ENCODE results near the gene MAT2A. TPM values are rescaled to one million over a fixed set of nuclear protein-coding genes. Genes with fewer than 3 reads are reported as not detected.

MAT2A gene
- total and polyA plus RNA-seq, 2 experiments from 2014 or later = 202 to 379 TPM

- H3K27me3 ChIP-seq = no peaks in the 10 kb centered on the region
- TF ChIP-seq EZH2 (IDR thresholded peaks at IDR 0.05; ENCODE audit: borderline replicate concordance) = no peak
- TF ChIP-seq EZH2phosphoT487 (IDR thresholded peaks at IDR 0.05; ENCODE audit: low read depth, severe bottlenecking, unreplicated experiment) = no peak
- TF ChIP-seq, protein P1, sequence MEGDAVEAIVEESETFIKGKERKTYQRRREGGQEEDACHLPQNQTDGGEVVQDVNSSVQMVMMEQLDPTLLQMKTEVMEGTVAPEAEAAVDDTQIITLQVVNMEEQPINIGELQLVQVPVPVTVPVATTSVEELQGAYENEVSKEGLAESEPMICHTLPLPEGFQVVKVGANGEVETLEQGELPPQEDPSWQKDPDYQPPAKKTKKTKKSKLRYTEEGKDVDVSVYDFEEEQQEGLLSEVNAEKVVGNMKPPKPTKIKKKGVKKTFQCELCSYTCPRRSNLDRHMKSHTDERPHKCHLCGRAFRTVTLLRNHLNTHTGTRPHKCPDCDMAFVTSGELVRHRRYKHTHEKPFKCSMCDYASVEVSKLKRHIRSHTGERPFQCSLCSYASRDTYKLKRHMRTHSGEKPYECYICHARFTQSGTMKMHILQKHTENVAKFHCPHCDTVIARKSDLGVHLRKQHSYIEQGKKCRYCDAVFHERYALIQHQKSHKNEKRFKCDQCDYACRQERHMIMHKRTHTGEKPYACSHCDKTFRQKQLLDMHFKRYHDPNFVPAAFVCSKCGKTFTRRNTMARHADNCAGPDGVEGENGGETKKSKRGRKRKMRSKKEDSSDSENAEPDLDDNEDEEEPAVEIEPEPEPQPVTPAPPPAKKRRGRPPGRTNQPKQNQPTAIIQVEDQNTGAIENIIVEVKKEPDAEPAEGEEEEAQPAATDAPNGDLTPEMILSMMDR (IDR thresholded peaks at IDR 0.05; ENCODE audit: poor library complexity) = no peak
- H3K79me2 ChIP-seq = peaks cover 28% of the 10 kb centered on the region
- no peak overlapping the region for H3K4me2 ChIP-seq
- no peaks in the 10 kb centered on the region for H3K9me2 ChIP-seq (replicated peaks; ENCODE audit: insufficient read depth)
- no peak for DNase-seq (ENCODE audit: low spot score)
- no peaks in the 10 kb centered on the region for H3K9me3 ChIP-seq (ENCODE audit: low read depth)
- peaks cover 24% of the 10 kb centered on the region for H3K4me1 ChIP-seq (ENCODE audit: insufficient read depth)
- no peak overlapping the region for H3K27ac ChIP-seq
- H3K4me3 ChIP-seq = no peak overlapping the region
- H2AFZ ChIP-seq = no peak overlapping the region
- H3K36me3 ChIP-seq (replicated peaks; ENCODE audit: insufficient read depth, low read depth) = peaks cover 17% of the 10 kb centered on the region
- peaks cover 36% of the 10 kb centered on the region for H4K20me1 ChIP-seq (ENCODE audit: insufficient read depth, poor library complexity, severe bottlenecking)
- 87% methylated on average over 5 of the region's 5 CpGs for WGBS (ENCODE audit: low lambda C conversion rate, missing lambda C conversion rate)
These were observed 6.8 kb downstream of the MAT2A start for GRCh38 chr2:85545780-85546240.

GRCh38 chr2:85547089-85547858, 8.3 kb downstream of the MAT2A start:
- peaks cover 14% of the 10 kb centered on the region for H3K79me2 ChIP-seq
- no peak overlapping the region for H2AFZ ChIP-seq
- peaks cover 9% of the 10 kb centered on the region for H3K4me1 ChIP-seq (ENCODE audit: insufficient read depth)
- TF ChIP-seq EZH2phosphoT487 (IDR thresholded peaks at IDR 0.05; ENCODE audit: low read depth, severe bottlenecking, unreplicated experiment) (no peak), EZH2 (IDR thresholded peaks at IDR 0.05; ENCODE audit: borderline replicate concordance) (no peak)
- TF ChIP-seq, protein P1 (IDR thresholded peaks at IDR 0.05; ENCODE audit: poor library complexity) = no peak
- H3K9me2 ChIP-seq (replicated peaks; ENCODE audit: insufficient read depth) = no peaks in the 10 kb centered on the region
- peak overlapping the region; percentile 11 for H3K27ac ChIP-seq
- 93% methylated on average over 1 of the region's 1 CpG for WGBS (ENCODE audit: low lambda C conversion rate, missing lambda C conversion rate)
- H3K4me2 ChIP-seq = no peak overlapping the region
- H4K20me1 ChIP-seq (ENCODE audit: insufficient read depth, poor library complexity, severe bottlenecking) = peaks cover 21% of the 10 kb centered on the region
- peaks cover 11% of the 10 kb centered on the region for H3K36me3 ChIP-seq (replicated peaks; ENCODE audit: insufficient read depth, low read depth)
- H3K4me3 ChIP-seq = no peak overlapping the region
- no peaks in the 10 kb centered on the region for H3K9me3 ChIP-seq (ENCODE audit: low read depth)
- DNase-seq (ENCODE audit: low spot score) = no peak
- H3K27me3 ChIP-seq = no peaks in the 10 kb centered on the region

GRCh38 chr2:85547859-85548607, 9.1 kb downstream of the MAT2A start:
- TF ChIP-seq EZH2 (IDR thresholded peaks at IDR 0.05; ENCODE audit: borderline replicate concordance) (no peak), EZH2phosphoT487 (IDR thresholded peaks at IDR 0.05; ENCODE audit: low read depth, severe bottlenecking, unreplicated experiment) (no peak)
- TF ChIP-seq, protein P1 (IDR thresholded peaks at IDR 0.05; ENCODE audit: poor library complexity) = no peak
- WGBS (ENCODE audit: low lambda C conversion rate, missing lambda C conversion rate) = 86% methylated on average over 6 of the region's 6 CpGs
- Histone ChIP-seq H3K79me2 (peaks cover 6% of the 10 kb centered on the region), H2AFZ (no peak overlapping the region), H3K27ac (no peak overlapping the region), H3K27me3 (no peaks in the 10 kb centered on the region), H3K4me2 (no peak overlapping the region), H3K4me1 (ENCODE audit: insufficient read depth) (peaks cover 2% of the 10 kb centered on the region), H3K9me2 (replicated peaks; ENCODE audit: insufficient read depth) (no peaks in the 10 kb centered on the region), H4K20me1 (ENCODE audit: insufficient read depth, poor library complexity, severe bottlenecking) (peaks cover 14% of the 10 kb centered on the region), H3K36me3 (replicated peaks; ENCODE audit: insufficient read depth, low read depth) (peaks cover 3% of the 10 kb centered on the region), H3K4me3 (no peak overlapping the region), H3K9me3 (ENCODE audit: low read depth) (no peaks in the 10 kb centered on the region)
- no peak for DNase-seq (ENCODE audit: low spot score)
